HG03025 (cell line): ENCODE results near the gene AACS.

Source experiments
- ATAC-seq: cut with Tn5 transposase; IDR thresholded peaks from one replicate; pipeline ENCODE4 v1.9.1; 2021; ENCODE audit warnings: mild to moderate bottlenecking, moderate library complexity; ENCODE audit not compliant: unreplicated experiment, low FRiP score

Gene AACS

DNA sequence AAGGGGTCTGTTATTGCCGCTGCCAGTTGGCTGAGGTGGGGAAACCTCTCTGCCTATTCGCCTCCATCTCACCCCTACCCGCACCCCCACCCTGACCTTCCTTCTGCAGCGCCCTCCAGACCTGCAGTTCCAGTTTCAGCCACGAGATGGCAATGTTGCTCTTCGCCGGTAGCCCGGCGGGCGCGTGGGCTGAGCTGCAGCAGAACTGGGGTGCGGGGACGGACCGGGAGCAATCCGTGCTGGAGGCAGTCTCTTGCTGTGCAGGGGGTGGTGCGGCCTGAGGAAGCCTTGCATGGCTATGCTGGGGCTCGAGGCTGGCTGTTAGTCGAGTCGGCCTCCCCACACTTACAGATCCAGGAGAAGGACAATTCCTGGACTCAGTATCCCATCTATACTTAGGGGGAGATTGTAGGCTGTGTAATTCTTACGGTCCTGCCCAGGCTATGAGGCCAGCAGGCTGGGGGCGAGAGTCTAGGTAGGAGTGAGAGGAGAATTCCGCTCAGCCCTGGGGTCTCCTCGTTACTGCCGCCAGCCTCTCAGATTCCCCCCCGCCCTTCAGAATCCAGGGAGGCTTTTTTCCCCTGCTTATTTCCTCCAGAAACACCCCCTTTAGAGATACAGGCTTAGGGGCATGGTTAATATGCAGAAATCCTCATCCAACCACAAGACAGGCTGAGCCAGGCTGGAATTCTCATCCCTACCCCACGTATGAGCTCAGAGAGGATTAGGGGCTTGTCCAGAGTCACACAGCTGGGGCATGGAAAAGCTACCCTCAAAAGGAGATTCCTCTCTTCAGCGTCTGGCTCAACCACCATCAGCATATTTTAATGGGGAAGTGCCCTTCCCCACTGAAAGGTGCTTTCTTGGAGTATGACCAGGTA is 118.2 kb downstream of the AACS start:
- ATAC-seq: peak; percentile 72

- no peak for ATAC-seq
These were observed 119.2 kb downstream of the AACS start for GRCh38 chr12:125184213-125184967.

GRCh38 chr12:125185311-125185739 is 120.1 kb downstream of the AACS start:
- no peak for ATAC-seq

GRCh38 chr12:125185740-125186470 is 120.7 kb downstream of the AACS start, which contains the start of gene TMEM132B:
TSS of gene TMEM132B (plus strand) at chr12:125186386.
- ATAC-seq: no peak

DNA sequence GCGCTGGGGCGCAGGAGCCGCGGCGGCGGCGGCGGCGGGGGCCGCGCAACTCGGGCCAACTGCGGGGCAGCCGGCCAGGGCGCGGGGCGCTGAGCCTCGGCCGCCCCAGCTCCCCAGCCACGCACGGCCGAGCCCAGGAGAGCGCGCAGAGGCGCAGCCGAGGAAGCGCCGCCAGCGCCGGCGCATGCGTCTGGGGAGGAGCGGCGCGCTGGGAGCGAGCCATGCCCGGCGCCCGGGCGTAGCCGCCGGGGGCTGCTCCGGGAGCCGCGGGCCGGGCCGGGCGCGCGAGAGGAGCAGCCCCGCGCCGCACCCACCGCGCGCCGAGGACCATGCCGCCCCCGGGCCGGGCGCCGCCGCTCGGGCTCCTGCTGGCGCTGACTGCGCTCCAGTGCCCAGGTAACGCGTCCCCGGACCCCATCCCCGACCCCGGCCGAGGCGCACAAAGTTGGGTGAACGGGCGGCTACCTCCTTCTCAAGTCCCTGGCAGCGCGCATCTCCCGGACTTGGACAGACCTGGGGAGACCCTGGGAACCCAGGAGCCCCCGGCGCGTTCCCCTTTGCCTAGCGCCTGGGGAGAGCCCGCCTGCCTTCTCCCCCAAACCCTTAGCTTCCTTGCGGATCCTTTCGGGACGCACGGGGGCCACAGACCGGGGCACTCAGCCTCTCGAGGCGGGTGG is 121.4 kb downstream of the AACS start:
- no peak for ATAC-seq

GRCh38 chr12:125187148-125187745 is 122.0 kb downstream of the AACS start:
- no peak for ATAC-seq

- no peak for ATAC-seq
These were observed 122.8 kb downstream of the AACS start for GRCh38 chr12:125187780-125188741.

DNA sequence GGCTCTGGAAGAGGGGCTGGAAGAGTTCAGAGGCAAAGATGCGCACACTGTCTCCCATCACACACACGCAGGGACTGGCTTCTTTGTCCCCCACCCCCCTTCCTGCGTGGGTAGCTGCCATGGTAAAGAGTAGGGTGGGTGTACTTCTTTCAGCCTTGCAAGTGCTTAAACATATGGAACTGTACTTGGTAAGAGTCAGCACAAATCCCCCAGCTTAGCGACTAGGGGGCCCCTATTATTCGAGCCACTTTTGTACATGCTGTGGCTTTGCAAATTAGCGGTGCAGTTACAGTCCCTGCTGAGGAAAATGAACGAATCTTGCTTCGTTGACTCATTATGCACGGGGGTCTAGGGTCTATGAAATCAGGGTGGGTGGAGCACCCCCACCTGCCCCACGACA is 123.8 kb downstream of the AACS start:
- ATAC-seq: no peak

GRCh38 chr12:125189502-125189901 is 124.3 kb downstream of the AACS start:
- no peak for ATAC-seq

GRCh38 chr12:125191361-125192087 is 126.3 kb downstream of the AACS start:
- ATAC-seq: no peak

DNA sequence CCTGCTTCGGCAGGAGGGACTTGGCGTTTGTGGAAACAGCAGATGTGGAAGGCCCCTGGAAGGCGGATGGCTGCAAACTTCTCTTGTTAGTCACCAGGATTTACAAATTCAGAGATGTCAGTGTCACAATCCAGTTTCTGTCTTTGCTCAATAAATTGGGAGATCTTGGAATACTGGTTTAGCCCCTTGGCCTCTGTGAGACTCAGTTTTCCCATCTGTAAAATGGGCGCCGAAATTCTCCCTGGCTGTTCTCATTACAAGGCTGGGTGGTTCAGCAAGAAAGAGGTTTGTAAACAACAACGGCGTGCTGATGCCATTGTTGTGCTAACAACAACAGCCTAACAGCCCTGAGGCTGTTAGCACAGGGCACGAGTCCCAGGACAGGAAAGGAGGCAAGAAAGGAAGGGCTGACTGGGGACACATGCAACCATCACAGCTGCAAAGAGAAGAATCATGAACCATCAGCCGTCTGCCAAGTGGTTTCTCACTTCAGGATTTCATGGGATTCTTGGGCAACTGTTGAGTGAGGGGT is 127.5 kb downstream of the AACS start:
- ATAC-seq: no peak
